Gastroesophageal sphincter (tissue), 4 donors: ENCODE measurements around the gene PTPRK. TPM values are rescaled to one million over a fixed set of nuclear protein-coding genes. Genes with fewer than 3 reads are reported as not detected.
"Not testable (repeated sequence)": the region's sequence is repeated elsewhere in the genome, so short reads cannot be mapped to it uniquely, and the experiment has no call there.

ENCODE experiments used
- ATAC-seq: fragments of 150-250 bp; one replicate; pipeline ENCODE4 v1.9.1; 2016; ENCODE audit warnings: mild to moderate bottlenecking, moderate library complexity
- H3K27ac ChIP-seq, 4 donors: fragments of 200-600 bp; sonication (generic) in 3 of 4; 1 replicate in 3 of 4; 2 replicates in 1 of 4; pipeline ENCODE4 v1.5.1; 2016 to 2019
- H3K27me3 ChIP-seq: fragments of 200-600 bp; sonication (generic); one replicate; pipeline ENCODE4 v1.5.1; 2019
- H3K36me3 ChIP-seq, 2 donors: fragments of 200-600 bp; sonication (generic); one replicate each; pipeline ENCODE4 v1.5.1; 2019; ENCODE audit warnings: control low read depth in 1 of 2
- H3K4me1 ChIP-seq, 3 donors: fragments of 200-600 bp; sonication (generic); 1 replicate in 2 of 3; 2 replicates in 1 of 3; pipeline ENCODE4 v1.5.1; 2016 to 2019; ENCODE audit warnings: control low read depth in 2 of 3
- H3K4me3 ChIP-seq, 2 donors: fragments of 200-600 bp; sonication (generic); one replicate each; pipeline ENCODE4 v1.5.1; 2019; ENCODE audit warnings: mild to moderate bottlenecking in 1 of 2, moderate library complexity in 1 of 2
- H3K9me3 ChIP-seq, 3 donors: fragments of 200-600 bp; sonication (generic); one replicate each; pipeline ENCODE4 v1.5.1; 2017 to 2019; ENCODE audit warnings: control low read depth in 2 of 3
- CTCF ChIP-seq, 4 experiments: fragments of 200-600 bp in 2 of 4; fragments of 450-650 bp in 2 of 4; sonication (generic) in 1 of 4; IDR thresholded peaks; one replicate each; pipeline ENCODE4 v1.5.1; 2017 to 2019; ENCODE audit warnings: antibody characterized with exemption in 4 of 4, mild to moderate bottlenecking in 2 of 4, moderate library complexity in 2 of 4
- EP300 ChIP-seq: sonication (generic); formaldehyde crosslinking; IDR thresholded peaks from one replicate; pipeline ENCODE4 v1.6.1; 2017; ENCODE audit warnings: antibody characterized with exemption, mild to moderate bottlenecking
- POLR2A ChIP-seq, 2 donors: fragments of 450-650 bp; IDR thresholded peaks; one replicate each; pipeline ENCODE4 v1.6.1; 2017; ENCODE audit warnings: antibody characterized with exemption in 2 of 2, mild to moderate bottlenecking in 2 of 2, moderate library complexity in 1 of 2
- POLR2AphosphoS5 ChIP-seq: sonication (generic); formaldehyde crosslinking; IDR thresholded peaks from one replicate; pipeline ENCODE4 v1.6.1; 2017; ENCODE audit warnings: antibody characterized with exemption
- WGBS, 2 donors: methylation state at CpG; one replicate each; pipeline ENCODE4 v1.1.5; 2018; ENCODE audit warnings: low coverage in 1 of 2; 5-methylcytosine and 5-hydroxymethylcytosine counted together
- total RNA-seq, 4 donors: library from RNA; depleted of rRNA; stranded (reverse); fragments of >200 nt; gene quantifications; one replicate each; pipeline ENCODE4 v1.1.0, GENCODE V29; 2016

Gene PTPRK
- total RNA-seq, 4 donors from 2014 or later = 42.0 to 47.6 (median 45.8) TPM

GRCh38 chr6:127937747-127938146 is 582.7 kb downstream of the PTPRK start:
- peaks cover 0 to 6% (median 0%) of the 10 kb centered on the region in 3 donors for H3K9me3 ChIP-seq
- no peak for ATAC-seq
- H3K36me3 ChIP-seq = no peaks in the 10 kb centered on the region
- H3K4me3 ChIP-seq = no peak overlapping the region
- TF ChIP-seq POLR2A (IDR thresholded peaks at IDR 0.05) (no peak), EP300 (no peak), POLR2AphosphoS5 (no peak)
- H3K27ac ChIP-seq = no peak overlapping the region
- H3K27me3 ChIP-seq = no peaks in the 10 kb centered on the region
- no peaks in the 10 kb centered on the region for H3K4me1 ChIP-seq

- H3K9me3 ChIP-seq = peaks cover 0 to 12% (median 0%) of the 10 kb centered on the region in 3 donors
- ATAC-seq = no peak
- 73 to 75% methylated on average over 1 to 2 of the region's 2 CpGs for WGBS, 2 donors
- TF ChIP-seq EP300 = no peak
- no peak for TF ChIP-seq POLR2AphosphoS5
- TF ChIP-seq POLR2A (IDR thresholded peaks at IDR 0.05) = no peak
- no peak for TF ChIP-seq CTCF (IDR thresholded peaks at IDR 0.05)
- no peak overlapping the region for H3K4me3 ChIP-seq
- no peaks in the 10 kb centered on the region for H3K4me1 ChIP-seq
- no peaks in the 10 kb centered on the region for H3K27me3 ChIP-seq
- H3K36me3 ChIP-seq = no peaks in the 10 kb centered on the region
- no peak overlapping the region for H3K27ac ChIP-seq
Measured at GRCh38 chr6:127937102-127937501, 583.3 kb downstream of the PTPRK start.

DNA sequence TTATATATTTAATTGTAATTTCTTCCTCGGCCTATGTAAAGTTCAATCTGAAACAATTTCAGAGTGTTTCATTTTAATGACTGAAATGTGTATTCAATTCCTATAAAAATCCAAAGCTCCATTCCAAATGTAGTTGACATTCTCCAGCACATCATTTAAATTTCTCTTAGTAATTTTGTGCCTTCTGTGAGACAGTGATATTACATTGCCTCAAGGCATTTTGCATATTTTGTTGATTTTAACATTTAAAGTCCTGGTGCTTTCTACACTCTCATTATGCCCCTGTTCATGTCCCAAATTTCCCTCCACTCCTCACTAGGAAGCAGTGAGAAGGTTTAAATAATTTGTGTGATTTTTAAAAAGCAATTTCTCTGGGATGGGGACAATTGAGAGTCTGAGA is 585.4 kb downstream of the PTPRK start:
- Histone ChIP-seq H3K36me3 (no peaks in the 10 kb centered on the region), H3K27ac (no peak overlapping the region), H3K27me3 (no peaks in the 10 kb centered on the region), H3K4me1 (no peaks in the 10 kb centered on the region), H3K4me3 (no peak overlapping the region), H3K9me3 (peaks cover 0 to 12% (median 0%) of the 10 kb centered on the region in 3 donors)
- no peak for ATAC-seq
- TF ChIP-seq CTCF (IDR thresholded peaks at IDR 0.05) (no peak), EP300 (no peak), POLR2A (IDR thresholded peaks at IDR 0.05) (no peak), POLR2AphosphoS5 (no peak)
- 44 to 67% methylated on average over 1 of the region's 1 CpG for WGBS, 2 donors

DNA sequence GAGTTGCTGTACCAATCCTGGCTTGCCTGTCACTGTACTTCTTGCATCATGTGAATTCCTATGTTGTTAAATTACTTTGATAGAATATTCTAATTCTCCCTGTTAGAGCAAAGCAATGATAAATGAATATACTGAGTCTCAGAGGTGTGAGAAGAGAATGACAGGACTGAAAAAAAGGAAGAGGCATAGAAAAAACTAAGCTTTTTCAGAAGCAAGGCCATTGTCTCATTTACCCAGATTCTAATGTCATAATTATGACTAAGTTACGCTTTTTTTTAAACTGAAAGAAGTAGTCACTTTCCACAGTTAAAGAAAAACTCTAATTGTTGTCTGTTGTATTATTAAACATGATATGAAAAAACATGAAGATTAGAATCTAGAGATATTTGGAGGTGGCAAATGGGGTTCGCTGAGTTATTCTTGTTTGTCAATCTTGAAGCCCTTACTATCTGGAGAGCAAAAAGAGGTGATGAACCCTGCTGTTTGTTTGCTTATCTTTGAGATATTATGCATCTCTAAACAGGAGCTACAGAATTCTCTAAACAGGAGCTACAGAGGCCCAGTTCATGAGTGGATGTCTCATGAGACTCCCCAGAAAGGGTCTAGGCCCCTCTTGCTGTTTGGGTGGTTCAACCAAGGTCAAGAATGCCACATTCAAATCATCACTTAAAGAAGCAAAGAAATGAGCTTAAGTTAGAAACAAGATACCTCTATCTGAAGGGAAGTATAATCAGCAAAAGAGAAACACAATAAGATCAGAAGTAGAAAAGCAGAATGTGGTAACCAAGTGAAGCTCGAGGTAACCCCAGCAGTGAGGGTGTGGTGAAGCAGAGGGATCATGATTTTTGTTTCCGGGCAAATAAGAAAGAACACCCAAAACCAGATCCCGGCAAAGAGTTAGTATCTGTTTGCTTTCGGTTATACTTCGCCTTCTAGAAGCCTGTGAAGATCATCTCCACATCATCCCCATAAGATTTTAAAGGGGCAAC is 586.3 kb downstream of the PTPRK start:
- Histone ChIP-seq H3K27ac (no peak overlapping the region), H3K27me3 (no peaks in the 10 kb centered on the region), H3K4me1 (no peaks in the 10 kb centered on the region), H3K9me3 (peaks cover 0 to 12% (median 0%) of the 10 kb centered on the region in 3 donors), H3K36me3 (no peaks in the 10 kb centered on the region), H3K4me3 (no peak overlapping the region)
- no peak for ATAC-seq
- TF ChIP-seq EP300 (no peak), POLR2A (IDR thresholded peaks at IDR 0.05) (no peak)
- WGBS, 2 donors = 93 to 94% methylated on average over 6 to 7 of the region's 7 CpGs

DNA sequence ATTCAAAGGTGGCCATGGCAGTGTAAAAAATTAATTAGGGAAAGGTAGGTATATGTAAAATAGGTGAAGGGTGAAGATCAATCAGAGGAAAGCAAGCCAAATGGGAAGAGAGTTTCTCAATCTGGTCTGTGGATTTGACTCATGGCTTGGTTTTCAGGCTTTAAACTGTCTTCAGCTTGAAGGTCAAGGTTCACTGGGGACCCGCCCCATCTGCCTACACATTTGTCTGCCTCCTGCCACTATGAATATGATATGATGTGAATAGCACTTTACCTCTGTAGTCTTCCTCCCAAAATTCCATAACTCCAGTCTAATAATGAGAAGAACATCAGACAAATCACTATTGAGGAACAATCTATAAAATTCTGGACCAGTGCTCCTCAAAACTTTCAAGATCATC is 587.3 kb downstream of the PTPRK start:
- H3K9me3 ChIP-seq = peaks cover 0 to 17% (median 0%) of the 10 kb centered on the region in 3 donors
- H3K27me3 ChIP-seq = no peaks in the 10 kb centered on the region
- H3K36me3 ChIP-seq = no peaks in the 10 kb centered on the region
- H3K27ac ChIP-seq = no peak overlapping the region
- no peak overlapping the region for H3K4me3 ChIP-seq
- TF ChIP-seq CTCF (IDR thresholded peaks at IDR 0.05) = no peak
- TF ChIP-seq EP300 = no peak
- no peak for TF ChIP-seq POLR2AphosphoS5
- no peak for TF ChIP-seq POLR2A (IDR thresholded peaks at IDR 0.05)
- H3K4me1 ChIP-seq = no peaks in the 10 kb centered on the region
- ATAC-seq = no peak
- WGBS, 2 donors = 83 to 90% methylated on average over 1 of the region's 1 CpG

- 80 to 93% methylated on average over 3 of the region's 5 CpGs for WGBS, 2 donors
- Histone ChIP-seq H3K27ac (no peak overlapping the region), H3K36me3 (no peaks in the 10 kb centered on the region), H3K9me3 (peaks cover 0 to 17% (median 0%) of the 10 kb centered on the region in 3 donors), H3K4me3 (no peak overlapping the region), H3K27me3 (no peaks in the 10 kb centered on the region), H3K4me1 (no peaks in the 10 kb centered on the region)
- no peak for ATAC-seq
- TF ChIP-seq CTCF (IDR thresholded peaks at IDR 0.05) (no peak), EP300 (no peak), POLR2AphosphoS5 (no peak), POLR2A (IDR thresholded peaks at IDR 0.05) (no peak)
Measured at GRCh38 chr6:127932708-127933107, 587.7 kb downstream of the PTPRK start.

- not testable (repeated sequence) for H3K4me1 ChIP-seq, H3K4me3 ChIP-seq, H3K36me3 ChIP-seq, H3K27me3 ChIP-seq, H3K27ac ChIP-seq, ATAC-seq
- peaks cover 0 to 19% (median 0%) of the 10 kb centered on the region in 3 donors for H3K9me3 ChIP-seq
- no CpG with 5 or more reads among the region's 10 CpGs for WGBS, 2 donors
Measured at GRCh38 chr6:127926441-127926840, 594.0 kb downstream of the PTPRK start.
